HG03045 (cell line): ENCODE results near the gene RIN2.

Experiments
- ATAC-seq: cut with Tn5 transposase; IDR thresholded peaks from one replicate; pipeline ENCODE4 v1.9.1; 2021; ENCODE audit warnings: mild to moderate bottlenecking, moderate library complexity; ENCODE audit not compliant: unreplicated experiment

The RIN2 gene

GRCh38 chr20:19758133-19758500, at the start of gene RIN2:
RIN2 (plus strand) TSS chr20:19758258; CDS start chr20:19889602, 131,344 bp downstream.
- no peak for ATAC-seq

GRCh38 chr20:19709635-19710335, 48.3 kb upstream of the RIN2 start:
- ATAC-seq = no peak

GRCh38 chr20:19710336-19711120, 47.5 kb upstream of the RIN2 start:
- ATAC-seq = no peak

- no peak for ATAC-seq
These were observed 46.9 kb upstream of the RIN2 start for GRCh38 chr20:19711126-19711525.

- ATAC-seq = no peak
These were observed 45.3 kb upstream of the RIN2 start for GRCh38 chr20:19712721-19713260.

- no peak for ATAC-seq
These were observed 44.1 kb upstream of the RIN2 start for GRCh38 chr20:19713822-19714578.

- ATAC-seq = no peak
These were observed 43.5 kb upstream of the RIN2 start for GRCh38 chr20:19714579-19714840.

- ATAC-seq = no peak
These were observed 42.1 kb upstream of the RIN2 start for GRCh38 chr20:19715986-19716385.

GRCh38 chr20:19718880-19719279, 39.2 kb upstream of the RIN2 start:
- ATAC-seq = no peak

- no peak for ATAC-seq
These were observed 37.1 kb upstream of the RIN2 start for GRCh38 chr20:19720991-19721390.

GRCh38 chr20:19723051-19723450, 35.0 kb upstream of the RIN2 start:
- no peak for ATAC-seq

- no peak for ATAC-seq
These were observed 34.1 kb upstream of the RIN2 start for GRCh38 chr20:19723813-19724430.

GRCh38 chr20:19725373-19725772, 32.7 kb upstream of the RIN2 start:
- ATAC-seq = no peak

GRCh38 chr20:19725814-19726525, 32.1 kb upstream of the RIN2 start:
- ATAC-seq = no peak

- ATAC-seq = no peak
These were observed 30.7 kb upstream of the RIN2 start for GRCh38 chr20:19727251-19727847.

GRCh38 chr20:19729672-19730071, 28.4 kb upstream of the RIN2 start:
- no peak for ATAC-seq

- no peak for ATAC-seq
These were observed 27.4 kb upstream of the RIN2 start for GRCh38 chr20:19730706-19731105.

GRCh38 chr20:19734811-19735210, 23.2 kb upstream of the RIN2 start:
- ATAC-seq = no peak

- ATAC-seq = no peak
These were observed 22.6 kb upstream of the RIN2 start for GRCh38 chr20:19735446-19735845.

- ATAC-seq = no peak
These were observed 21.0 kb upstream of the RIN2 start for GRCh38 chr20:19737025-19737424.
